Liver (tissue), 9 donors: ENCODE results near the gene ROR1. TPM values are rescaled to one million over a fixed set of nuclear protein-coding genes. Genes with fewer than 3 reads are reported as not detected.

Experiments
- DNase-seq: peaks from one replicate; pipeline ENCODE4 v3.0.0-alpha.2; 2017; ENCODE audit warnings: low spot score
- H3K27ac ChIP-seq, 2 donors: one replicate each; pipeline ENCODE4 v1.7.0; 2013; ENCODE audit warnings: inconsistent platforms in 2 of 2, low read length in 2 of 2, control low read depth in 1 of 2, low read depth in 1 of 2, mild to moderate bottlenecking in 1 of 2
- H3K27me3 ChIP-seq, 4 donors: one replicate each; pipeline versions ENCODE4 v1.6.1 to v1.7.0; 2013; ENCODE audit warnings: low read length in 3 of 4, inconsistent platforms in 1 of 4, mild to moderate bottlenecking in 1 of 4, moderate library complexity in 1 of 4; ENCODE audit not compliant: control insufficient read depth in 4 of 4, insufficient read depth in 4 of 4
- H3K36me3 ChIP-seq, 4 donors: one replicate each; pipeline versions ENCODE4 v1.6.1 to v1.7.0; 2013; ENCODE audit warnings: low read length in 3 of 4, mild to moderate bottlenecking in 3 of 4, low read depth in 1 of 4, moderate library complexity in 1 of 4; ENCODE audit not compliant: control insufficient read depth in 4 of 4, insufficient read depth in 3 of 4
- H3K4me1 ChIP-seq, 4 donors: one replicate each; pipeline versions ENCODE4 v1.6.1 to v1.7.0; 2013; ENCODE audit warnings: low read length in 3 of 4, mild to moderate bottlenecking in 3 of 4, moderate library complexity in 1 of 4; ENCODE audit not compliant: control insufficient read depth in 4 of 4, insufficient read depth in 4 of 4
- H3K4me3 ChIP-seq, 3 donors: one replicate each; pipeline versions ENCODE4 v1.6.1 to v1.7.0; 2013; ENCODE audit warnings: low read length in 3 of 3, control low read depth in 1 of 3, low read depth in 1 of 3, mild to moderate bottlenecking in 1 of 3
- H3K9ac ChIP-seq, 2 donors: one replicate each; pipeline ENCODE4 v1.7.0; 2013; ENCODE audit warnings: low read length in 2 of 2, mild to moderate bottlenecking in 2 of 2, moderate library complexity in 2 of 2, control low read depth in 1 of 2, low read depth in 1 of 2
- H3K9me3 ChIP-seq, 4 donors: one replicate each; pipeline versions ENCODE4 v1.6.1 to v1.7.0; 2013; ENCODE audit warnings: low read length in 3 of 4; ENCODE audit not compliant: control insufficient read depth in 4 of 4
- FOXA1 ChIP-seq: IDR thresholded peaks from 2 replicates; pipeline ENCODE4 v1.6.1; 2016; ENCODE audit warnings: antibody characterized with exemption
- GABPA ChIP-seq, 2 donors: IDR thresholded peaks in 1 of 2; conservative IDR thresholded peaks in 1 of 2; 2 replicates each; pipeline ENCODE4 v1.6.1; 2016; ENCODE audit warnings: antibody characterized with exemption in 2 of 2, mild to moderate bottlenecking in 1 of 2, moderate library complexity in 1 of 2
- HNF4A ChIP-seq, 2 donors: conservative IDR thresholded peaks; 2 replicates each; pipeline ENCODE4 v1.6.1; 2016; ENCODE audit warnings: antibody characterized with exemption in 2 of 2, mild to moderate bottlenecking in 2 of 2
- NR2F2 ChIP-seq: IDR thresholded peaks from 2 replicates; pipeline ENCODE4 v1.6.1; 2016; ENCODE audit warnings: antibody characterized with exemption
- RAD21 ChIP-seq, 2 donors: IDR thresholded peaks; 2 replicates each; pipeline ENCODE4 v1.6.1; 2016; ENCODE audit warnings: antibody characterized with exemption in 2 of 2, mild to moderate bottlenecking in 2 of 2
- SP1 ChIP-seq: IDR thresholded peaks from 2 replicates; pipeline ENCODE4 v1.6.1; 2018; ENCODE audit warnings: antibody characterized with exemption, mild to moderate bottlenecking
- TAF1 ChIP-seq: conservative IDR thresholded peaks from 2 replicates; pipeline ENCODE4 v1.6.1; 2016; ENCODE audit warnings: antibody characterized with exemption, mild to moderate bottlenecking
- YY1 ChIP-seq: IDR thresholded peaks from 2 replicates; pipeline ENCODE4 v1.6.1; 2016; ENCODE audit warnings: antibody characterized with exemption, mild to moderate bottlenecking
- whole genome bisulfite sequencing: extraction: QIAGEN DNeasy Blood & Tissue Kit; methylation state at CpG from one replicate; pipeline ENCODE4 v1.1.7; 2013; 5-methylcytosine and 5-hydroxymethylcytosine counted together
- polyA plus RNA-seq, 2 donors: library from polyadenylated mRNA; stranded (reverse) in 1 of 2; unstranded in 1 of 2; fragments of 200-250 nt in 1 of 2; fragments of >200 nt in 1 of 2; fragmentation: Nextera tagmentation in 1 of 2; extraction: Ambion mirVana in 1 of 2; gene quantifications; one replicate each; pipeline versions ENCODE4 v1.2.1 to v1.2.3, GENCODE V29; 2013 to 2015
- total RNA-seq, 2 donors: library from RNA; depleted of rRNA; stranded (reverse); fragments of >200 nt; gene quantifications; one replicate each; pipeline ENCODE4 v1.2.3, GENCODE V29; 2014
- TF ChIP-seq, protein P1 (sequence below): IDR thresholded peaks from 2 replicates; pipeline ENCODE4 v1.6.1; 2016; ENCODE audit warnings: antibody characterized with exemption
- TF ChIP-seq, protein P2 (sequence below): IDR thresholded peaks from 2 replicates; pipeline ENCODE4 v1.6.1; 2016; ENCODE audit warnings: antibody characterized with exemption, mild to moderate bottlenecking
- TF ChIP-seq, protein P3 (sequence below): fragments of 150-350 bp; IDR thresholded peaks from 2 replicates; pipeline ENCODE4 v1.5.1; 2017; ENCODE audit warnings: improper control_type of control experiment, low read depth, low read length; ENCODE audit not compliant: missing input control
- TF ChIP-seq, protein P4 (sequence below): IDR thresholded peaks from 2 replicates; pipeline ENCODE4 v1.6.1; 2016; ENCODE audit warnings: antibody characterized with exemption
- donor health status: healthy.
- donor health status: healthy.
- donor health status: healthy.
- donor health status: healthy.
- donor health status: healthy.

The ROR1 gene
- total and polyA plus RNA-seq, 4 donors, result 0.15 to 0.98 (median 0.37) TPM

DNA sequence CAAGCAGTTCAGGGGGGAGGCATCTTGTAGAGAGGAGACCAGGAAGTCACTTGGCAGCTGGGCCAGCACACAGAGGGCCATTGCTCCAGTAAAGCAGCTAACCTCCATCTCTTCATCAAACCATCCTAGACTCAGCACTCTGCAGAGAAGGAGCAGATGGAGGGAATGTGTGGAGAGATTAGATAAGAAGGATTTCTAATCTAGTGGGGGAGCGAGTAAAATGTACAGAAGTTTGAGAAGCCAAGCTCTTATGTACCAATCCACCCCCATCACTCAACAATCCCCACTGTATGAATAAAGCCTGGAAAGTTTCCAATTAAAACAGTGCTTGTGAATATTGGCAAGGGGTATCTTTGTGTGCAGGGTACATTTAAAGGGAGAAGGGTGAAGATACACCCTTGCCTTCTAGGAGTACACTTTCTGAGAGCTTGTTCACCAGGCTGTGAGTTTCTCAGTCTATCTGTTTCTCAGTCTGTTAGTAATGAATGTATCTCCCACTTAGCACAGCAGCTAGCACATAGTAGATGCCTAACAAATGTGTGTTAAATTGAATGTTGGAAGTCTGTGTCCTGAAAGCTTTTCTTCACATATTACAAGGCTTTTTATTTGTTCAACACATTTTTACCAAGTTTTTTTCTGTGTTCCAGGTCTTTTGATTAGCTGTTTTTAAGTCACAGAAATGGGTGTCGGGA lies 286.9 kb downstream of the ROR1 start:
- TF ChIP-seq NR2F2 (no peak), RAD21 (IDR thresholded peaks at IDR 0.05) (no peak), GABPA (IDR thresholded peaks at IDR 0.05 in 1 of 2, conservative IDR thresholded peaks at IDR 0.05 in 1 of 2) (no peak), FOXA1 (no peak), SP1 (no peak), HNF4A (conservative IDR thresholded peaks at IDR 0.05) (no peak)
- TF ChIP-seq, protein P1, sequence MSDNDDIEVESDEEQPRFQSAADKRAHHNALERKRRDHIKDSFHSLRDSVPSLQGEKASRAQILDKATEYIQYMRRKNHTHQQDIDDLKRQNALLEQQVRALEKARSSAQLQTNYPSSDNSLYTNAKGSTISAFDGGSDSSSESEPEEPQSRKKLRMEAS, result no peak
- TF ChIP-seq, protein P2, sequence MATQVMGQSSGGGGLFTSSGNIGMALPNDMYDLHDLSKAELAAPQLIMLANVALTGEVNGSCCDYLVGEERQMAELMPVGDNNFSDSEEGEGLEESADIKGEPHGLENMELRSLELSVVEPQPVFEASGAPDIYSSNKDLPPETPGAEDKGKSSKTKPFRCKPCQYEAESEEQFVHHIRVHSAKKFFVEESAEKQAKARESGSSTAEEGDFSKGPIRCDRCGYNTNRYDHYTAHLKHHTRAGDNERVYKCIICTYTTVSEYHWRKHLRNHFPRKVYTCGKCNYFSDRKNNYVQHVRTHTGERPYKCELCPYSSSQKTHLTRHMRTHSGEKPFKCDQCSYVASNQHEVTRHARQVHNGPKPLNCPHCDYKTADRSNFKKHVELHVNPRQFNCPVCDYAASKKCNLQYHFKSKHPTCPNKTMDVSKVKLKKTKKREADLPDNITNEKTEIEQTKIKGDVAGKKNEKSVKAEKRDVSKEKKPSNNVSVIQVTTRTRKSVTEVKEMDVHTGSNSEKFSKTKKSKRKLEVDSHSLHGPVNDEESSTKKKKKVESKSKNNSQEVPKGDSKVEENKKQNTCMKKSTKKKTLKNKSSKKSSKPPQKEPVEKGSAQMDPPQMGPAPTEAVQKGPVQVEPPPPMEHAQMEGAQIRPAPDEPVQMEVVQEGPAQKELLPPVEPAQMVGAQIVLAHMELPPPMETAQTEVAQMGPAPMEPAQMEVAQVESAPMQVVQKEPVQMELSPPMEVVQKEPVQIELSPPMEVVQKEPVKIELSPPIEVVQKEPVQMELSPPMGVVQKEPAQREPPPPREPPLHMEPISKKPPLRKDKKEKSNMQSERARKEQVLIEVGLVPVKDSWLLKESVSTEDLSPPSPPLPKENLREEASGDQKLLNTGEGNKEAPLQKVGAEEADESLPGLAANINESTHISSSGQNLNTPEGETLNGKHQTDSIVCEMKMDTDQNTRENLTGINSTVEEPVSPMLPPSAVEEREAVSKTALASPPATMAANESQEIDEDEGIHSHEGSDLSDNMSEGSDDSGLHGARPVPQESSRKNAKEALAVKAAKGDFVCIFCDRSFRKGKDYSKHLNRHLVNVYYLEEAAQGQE, result no peak
- TF ChIP-seq, protein P3, sequence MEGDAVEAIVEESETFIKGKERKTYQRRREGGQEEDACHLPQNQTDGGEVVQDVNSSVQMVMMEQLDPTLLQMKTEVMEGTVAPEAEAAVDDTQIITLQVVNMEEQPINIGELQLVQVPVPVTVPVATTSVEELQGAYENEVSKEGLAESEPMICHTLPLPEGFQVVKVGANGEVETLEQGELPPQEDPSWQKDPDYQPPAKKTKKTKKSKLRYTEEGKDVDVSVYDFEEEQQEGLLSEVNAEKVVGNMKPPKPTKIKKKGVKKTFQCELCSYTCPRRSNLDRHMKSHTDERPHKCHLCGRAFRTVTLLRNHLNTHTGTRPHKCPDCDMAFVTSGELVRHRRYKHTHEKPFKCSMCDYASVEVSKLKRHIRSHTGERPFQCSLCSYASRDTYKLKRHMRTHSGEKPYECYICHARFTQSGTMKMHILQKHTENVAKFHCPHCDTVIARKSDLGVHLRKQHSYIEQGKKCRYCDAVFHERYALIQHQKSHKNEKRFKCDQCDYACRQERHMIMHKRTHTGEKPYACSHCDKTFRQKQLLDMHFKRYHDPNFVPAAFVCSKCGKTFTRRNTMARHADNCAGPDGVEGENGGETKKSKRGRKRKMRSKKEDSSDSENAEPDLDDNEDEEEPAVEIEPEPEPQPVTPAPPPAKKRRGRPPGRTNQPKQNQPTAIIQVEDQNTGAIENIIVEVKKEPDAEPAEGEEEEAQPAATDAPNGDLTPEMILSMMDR, result no peak
- no peaks in the 10 kb centered on the region for H3K9me3 ChIP-seq
- 91% methylated on average over 2 of the region's 2 CpGs for WGBS
- no peaks in the 10 kb centered on the region for H3K27me3 ChIP-seq
- H3K27ac ChIP-seq, result no peak overlapping the region
- H3K4me3 ChIP-seq, result no peak overlapping the region
- no peaks in the 10 kb centered on the region for H3K36me3 ChIP-seq
- H3K4me1 ChIP-seq, result no peaks in the 10 kb centered on the region
- H3K9ac ChIP-seq, result no peak overlapping the region
- no peak for DNase-seq

DNA sequence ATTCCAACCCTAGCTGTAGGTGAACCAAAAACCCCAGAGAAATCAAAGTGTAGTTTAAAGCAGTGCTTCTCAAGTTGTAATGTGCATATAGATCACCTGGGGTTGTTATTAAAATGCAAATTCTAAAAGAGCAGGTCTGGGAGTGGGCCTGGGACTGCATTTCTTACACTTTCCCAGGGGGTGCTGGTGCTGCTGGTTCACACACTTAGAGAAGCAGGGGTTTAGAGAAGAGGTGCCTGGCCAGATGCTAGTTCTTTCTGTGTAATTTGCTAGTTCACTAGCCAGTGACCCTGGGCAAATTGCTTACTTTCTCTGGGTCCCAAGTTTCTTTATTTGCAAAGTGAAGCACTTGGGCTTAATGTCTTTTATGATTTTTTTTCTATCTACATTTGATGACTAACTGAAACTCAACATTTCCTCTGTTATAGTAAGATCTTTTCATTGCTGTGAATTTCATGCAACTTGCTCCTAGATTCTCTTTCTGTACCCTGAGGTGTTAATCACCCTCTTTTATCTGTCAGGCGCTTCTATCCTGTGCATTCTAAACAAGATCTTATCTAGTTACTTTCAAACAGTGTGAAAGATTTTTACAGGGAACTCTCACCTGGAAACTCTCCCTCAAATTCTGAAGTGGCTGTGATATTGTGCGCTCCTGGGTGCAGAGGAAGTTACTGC lies 287.8 kb downstream of the ROR1 start:
- Histone ChIP-seq H3K4me3 (no peak overlapping the region), H3K27me3 (no peaks in the 10 kb centered on the region), H3K4me1 (no peaks in the 10 kb centered on the region), H3K9me3 (no peaks in the 10 kb centered on the region), H3K36me3 (no peaks in the 10 kb centered on the region), H3K9ac (no peak overlapping the region), H3K27ac (no peak overlapping the region)
- WGBS, result 96% methylated on average over 2 of the region's 2 CpGs
- no peak for DNase-seq
- TF ChIP-seq, protein P3, result no peak
- TF ChIP-seq YY1, result no peak
- no peak for TF ChIP-seq TAF1
- TF ChIP-seq, protein P4, sequence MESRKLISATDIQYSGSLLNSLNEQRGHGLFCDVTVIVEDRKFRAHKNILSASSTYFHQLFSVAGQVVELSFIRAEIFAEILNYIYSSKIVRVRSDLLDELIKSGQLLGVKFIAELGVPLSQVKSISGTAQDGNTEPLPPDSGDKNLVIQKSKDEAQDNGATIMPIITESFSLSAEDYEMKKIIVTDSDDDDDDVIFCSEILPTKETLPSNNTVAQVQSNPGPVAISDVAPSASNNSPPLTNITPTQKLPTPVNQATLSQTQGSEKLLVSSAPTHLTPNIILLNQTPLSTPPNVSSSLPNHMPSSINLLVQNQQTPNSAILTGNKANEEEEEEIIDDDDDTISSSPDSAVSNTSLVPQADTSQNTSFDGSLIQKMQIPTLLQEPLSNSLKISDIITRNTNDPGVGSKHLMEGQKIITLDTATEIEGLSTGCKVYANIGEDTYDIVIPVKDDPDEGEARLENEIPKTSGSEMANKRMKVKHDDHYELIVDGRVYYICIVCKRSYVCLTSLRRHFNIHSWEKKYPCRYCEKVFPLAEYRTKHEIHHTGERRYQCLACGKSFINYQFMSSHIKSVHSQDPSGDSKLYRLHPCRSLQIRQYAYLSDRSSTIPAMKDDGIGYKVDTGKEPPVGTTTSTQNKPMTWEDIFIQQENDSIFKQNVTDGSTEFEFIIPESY, result no peak
- no peak for TF ChIP-seq SP1
- TF ChIP-seq HNF4A (conservative IDR thresholded peaks at IDR 0.05), result no peak
